Ishikawa (cell line): ENCODE results near the gene SOX5.
A peak's percentile ranks its signal among the peaks of the same experiment; 100 is the strongest.

Source experiments
- CEBPB ChIP-seq: IDR thresholded peaks from 2 replicates; pipeline ENCODE4 v1.6.1; 2012
- CREB1 ChIP-seq: IDR thresholded peaks from 2 replicates; pipeline ENCODE4 v1.6.1; 2012; ENCODE audit warnings: low read depth
- EGR1 ChIP-seq: IDR thresholded peaks from 2 replicates; pipeline ENCODE4 v1.6.1; 2012
- EP300 ChIP-seq: IDR thresholded peaks from 2 replicates; pipeline ENCODE4 v1.6.1; 2012; ENCODE audit warnings: borderline replicate concordance
- FOXM1 ChIP-seq: IDR thresholded peaks from 2 replicates; pipeline ENCODE4 v1.6.1; 2012; ENCODE audit warnings: low read depth, borderline replicate concordance
- NFIC ChIP-seq: IDR thresholded peaks from 2 replicates; pipeline ENCODE4 v1.6.1; 2012
- RAD21 ChIP-seq: IDR thresholded peaks from 2 replicates; pipeline ENCODE4 v1.6.1; 2012; ENCODE audit warnings: low read depth
- TAF1 ChIP-seq: IDR thresholded peaks from 2 replicates; pipeline ENCODE4 v1.6.1; 2012; ENCODE audit warnings: low read depth, mild to moderate bottlenecking
- TCF12 ChIP-seq: IDR thresholded peaks from 2 replicates; pipeline ENCODE4 v1.6.1; 2012; ENCODE audit warnings: low read depth
- TEAD4 ChIP-seq: IDR thresholded peaks from 2 replicates; pipeline ENCODE4 v1.6.1; 2012
- YY1 ChIP-seq: IDR thresholded peaks from 2 replicates; pipeline ENCODE4 v1.6.1; 2012; ENCODE audit warnings: low read depth
- ZBTB7A ChIP-seq: IDR thresholded peaks from 2 replicates; pipeline ENCODE4 v1.6.1; 2012; ENCODE audit warnings: low read depth
- TF ChIP-seq, protein P1 (sequence below): IDR thresholded peaks from 2 replicates; pipeline ENCODE4 v1.6.1; 2012; ENCODE audit warnings: low read depth, mild to moderate bottlenecking
- TF ChIP-seq, protein P2 (sequence below): IDR thresholded peaks from 2 replicates; pipeline ENCODE4 v1.6.1; 2012
- TF ChIP-seq, protein P3 (sequence below): IDR thresholded peaks from 2 replicates; pipeline ENCODE4 v1.6.1; 2012

SOX5 gene

DNA sequence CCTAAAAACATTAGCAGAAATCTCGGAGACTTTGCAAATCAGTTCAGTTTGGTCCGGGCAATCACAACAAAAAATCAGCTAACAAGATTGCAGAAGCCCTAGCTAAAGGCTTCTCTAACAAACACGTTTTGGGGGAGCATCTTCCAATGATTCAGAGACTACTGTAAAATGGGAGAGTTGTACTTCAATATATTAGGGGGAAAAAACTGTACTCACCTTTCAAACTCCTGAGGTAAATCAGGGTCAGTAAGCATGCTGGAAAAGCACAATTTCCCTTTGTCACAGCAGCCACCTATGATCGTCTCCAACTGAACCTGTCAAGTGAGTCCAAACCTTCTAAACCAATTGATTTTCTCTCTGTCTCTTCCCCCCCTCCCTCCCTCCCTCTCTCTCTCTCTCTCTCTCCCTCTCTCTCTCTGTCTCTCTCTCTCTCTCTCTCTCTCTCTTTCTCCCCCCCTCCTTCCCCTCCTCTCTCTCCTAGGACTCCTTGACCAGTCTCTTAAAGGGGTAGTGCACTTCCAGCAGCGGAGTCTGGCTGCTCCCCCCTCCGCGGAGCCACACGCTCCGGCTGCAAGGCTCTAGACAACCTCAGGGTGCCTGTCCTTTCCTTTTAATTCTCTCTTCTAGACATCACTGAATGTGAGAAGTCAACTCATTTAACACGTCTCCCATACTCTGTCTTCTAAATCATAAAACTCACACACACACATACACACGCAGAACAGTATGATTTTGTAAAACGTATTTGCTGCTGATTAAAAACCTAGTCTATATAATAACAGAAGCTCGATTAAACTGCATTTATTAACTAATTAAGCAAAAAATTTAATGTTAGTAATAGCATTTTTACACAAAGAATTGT lies at the start of gene SOX5:
SOX5 (minus strand) TSS at position 323 of the 862 bp plus-strand sequence; CDS start at position 254, 69 bp downstream.
- TF ChIP-seq, protein P1, sequence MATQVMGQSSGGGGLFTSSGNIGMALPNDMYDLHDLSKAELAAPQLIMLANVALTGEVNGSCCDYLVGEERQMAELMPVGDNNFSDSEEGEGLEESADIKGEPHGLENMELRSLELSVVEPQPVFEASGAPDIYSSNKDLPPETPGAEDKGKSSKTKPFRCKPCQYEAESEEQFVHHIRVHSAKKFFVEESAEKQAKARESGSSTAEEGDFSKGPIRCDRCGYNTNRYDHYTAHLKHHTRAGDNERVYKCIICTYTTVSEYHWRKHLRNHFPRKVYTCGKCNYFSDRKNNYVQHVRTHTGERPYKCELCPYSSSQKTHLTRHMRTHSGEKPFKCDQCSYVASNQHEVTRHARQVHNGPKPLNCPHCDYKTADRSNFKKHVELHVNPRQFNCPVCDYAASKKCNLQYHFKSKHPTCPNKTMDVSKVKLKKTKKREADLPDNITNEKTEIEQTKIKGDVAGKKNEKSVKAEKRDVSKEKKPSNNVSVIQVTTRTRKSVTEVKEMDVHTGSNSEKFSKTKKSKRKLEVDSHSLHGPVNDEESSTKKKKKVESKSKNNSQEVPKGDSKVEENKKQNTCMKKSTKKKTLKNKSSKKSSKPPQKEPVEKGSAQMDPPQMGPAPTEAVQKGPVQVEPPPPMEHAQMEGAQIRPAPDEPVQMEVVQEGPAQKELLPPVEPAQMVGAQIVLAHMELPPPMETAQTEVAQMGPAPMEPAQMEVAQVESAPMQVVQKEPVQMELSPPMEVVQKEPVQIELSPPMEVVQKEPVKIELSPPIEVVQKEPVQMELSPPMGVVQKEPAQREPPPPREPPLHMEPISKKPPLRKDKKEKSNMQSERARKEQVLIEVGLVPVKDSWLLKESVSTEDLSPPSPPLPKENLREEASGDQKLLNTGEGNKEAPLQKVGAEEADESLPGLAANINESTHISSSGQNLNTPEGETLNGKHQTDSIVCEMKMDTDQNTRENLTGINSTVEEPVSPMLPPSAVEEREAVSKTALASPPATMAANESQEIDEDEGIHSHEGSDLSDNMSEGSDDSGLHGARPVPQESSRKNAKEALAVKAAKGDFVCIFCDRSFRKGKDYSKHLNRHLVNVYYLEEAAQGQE = no peak
- no peak for TF ChIP-seq EGR1
- TF ChIP-seq, protein P2, sequence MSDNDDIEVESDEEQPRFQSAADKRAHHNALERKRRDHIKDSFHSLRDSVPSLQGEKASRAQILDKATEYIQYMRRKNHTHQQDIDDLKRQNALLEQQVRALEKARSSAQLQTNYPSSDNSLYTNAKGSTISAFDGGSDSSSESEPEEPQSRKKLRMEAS = no peak
- TF ChIP-seq CEBPB = no peak
- no peak for TF ChIP-seq ZBTB7A
- TF ChIP-seq EP300 = 0 out of 2 replicates have a peak, but pooled peaks have one; percentile 17
- TF ChIP-seq YY1 = no peak
- TF ChIP-seq TAF1 = no peak

DNA sequence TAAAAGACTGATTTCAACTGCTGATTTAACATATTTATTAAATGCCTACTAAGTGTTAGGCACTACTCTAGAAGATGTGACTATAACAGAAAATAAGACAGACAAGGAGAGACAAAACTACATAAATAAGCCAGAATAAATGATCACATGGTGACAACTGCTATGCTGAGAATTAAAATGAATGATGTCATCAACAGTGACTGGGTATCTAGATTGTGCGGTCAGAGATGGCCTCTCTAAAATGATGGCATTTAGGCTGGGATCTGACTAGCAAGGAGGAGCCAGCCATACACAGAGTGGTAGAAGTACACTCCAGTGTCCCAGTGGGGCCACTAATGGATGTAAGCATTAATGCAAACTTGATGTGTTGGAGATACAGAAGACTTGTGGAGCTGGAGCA lies 37.6 kb upstream of the SOX5 start:
- TF ChIP-seq NFIC (no peak), TEAD4 (no peak), CEBPB (no peak), CREB1 (no peak), EGR1 (no peak), FOXM1 (no peak), ZBTB7A (no peak), YY1 (no peak), RAD21 (no peak), EP300 (no peak), TAF1 (no peak), TCF12 (no peak)
- TF ChIP-seq, protein P2 = no peak
- TF ChIP-seq, protein P1 = no peak

DNA sequence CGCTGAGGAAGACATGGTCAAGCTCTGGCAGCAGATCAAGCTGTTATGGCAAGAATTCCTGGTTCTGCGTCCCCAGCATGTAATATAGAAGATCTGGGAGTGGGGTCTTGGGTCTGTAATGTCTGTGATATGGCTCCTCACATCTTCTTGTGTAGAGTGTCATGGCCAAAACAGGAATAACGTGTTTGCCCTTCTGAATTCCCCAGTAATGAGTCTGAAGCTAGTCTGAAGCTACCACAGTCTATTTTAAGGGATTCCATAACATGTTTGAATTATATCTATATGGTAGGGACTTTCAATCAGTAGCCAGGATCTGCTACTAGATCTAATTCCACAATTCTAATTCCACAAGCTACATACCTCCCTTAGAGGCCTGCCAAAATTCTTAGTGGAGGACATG lies 31.4 kb upstream of the SOX5 start:
- TF ChIP-seq, protein P2 = no peak
- no peak for TF ChIP-seq TAF1
- TF ChIP-seq CEBPB = no peak
- TF ChIP-seq EP300 = no peak
- no peak for TF ChIP-seq TCF12
- TF ChIP-seq CREB1 = no peak
- TF ChIP-seq, protein P1 = no peak
- TF ChIP-seq, protein P3, sequence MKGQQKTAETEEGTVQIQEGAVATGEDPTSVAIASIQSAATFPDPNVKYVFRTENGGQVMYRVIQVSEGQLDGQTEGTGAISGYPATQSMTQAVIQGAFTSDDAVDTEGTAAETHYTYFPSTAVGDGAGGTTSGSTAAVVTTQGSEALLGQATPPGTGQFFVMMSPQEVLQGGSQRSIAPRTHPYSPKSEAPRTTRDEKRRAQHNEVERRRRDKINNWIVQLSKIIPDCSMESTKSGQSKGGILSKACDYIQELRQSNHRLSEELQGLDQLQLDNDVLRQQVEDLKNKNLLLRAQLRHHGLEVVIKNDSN = no peak
- no peak for TF ChIP-seq EGR1
- no peak for TF ChIP-seq ZBTB7A
- TF ChIP-seq FOXM1 = no peak
- no peak for TF ChIP-seq NFIC
- no peak for TF ChIP-seq TEAD4
- no peak for TF ChIP-seq YY1
- TF ChIP-seq RAD21 = no peak

DNA sequence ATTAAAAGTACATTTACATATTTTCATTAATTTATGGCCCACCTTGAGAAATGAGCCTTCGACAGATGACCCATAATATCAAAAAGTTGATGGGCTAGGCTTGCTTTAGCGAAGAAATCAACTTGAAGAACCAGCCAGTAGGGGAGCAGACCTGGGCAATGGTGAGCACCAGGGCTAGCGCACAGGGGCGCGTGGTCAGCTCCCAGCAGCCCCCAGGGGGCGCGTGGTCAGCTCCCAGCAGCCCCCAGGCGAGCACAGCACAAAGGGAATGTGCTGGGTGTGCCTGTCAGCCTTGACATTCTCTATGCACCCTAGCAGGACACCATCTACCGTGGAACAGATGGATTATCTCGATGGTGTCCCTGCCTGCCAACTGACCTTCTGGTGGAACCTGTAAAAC lies 15.3 kb upstream of the SOX5 start:
- no peak for TF ChIP-seq YY1
- TF ChIP-seq, protein P2 = no peak
- TF ChIP-seq, protein P3 = no peak
- TF ChIP-seq CEBPB = no peak
- TF ChIP-seq EGR1 = no peak
- no peak for TF ChIP-seq CREB1
